ENCODE measurements around the gene SANBR. TPM values are rescaled to one million over a fixed set of nuclear protein-coding genes. Genes with fewer than 3 reads are reported as not detected.
A peak's percentile ranks its signal among the peaks of the same experiment; 100 is the strongest.

SANBR gene
- 10 to 100 TPM in 1 of 2 donors, 1 to 10 TPM in 1; 9.8 to 17.7 TPM for total RNA-seq
- 1 to 10 TPM; 2.8 to 6.5 TPM for polyA plus RNA-seq
- long read RNA-seq, donor 1, partial matches to known transcripts = 4 of 10 reads
- long read RNA-seq, donor 1, other reads (novel, unspliced or antisense) = 6 of 10 reads
- long read RNA-seq, donor 2, full-length matches to known transcripts = 1 of 6 reads
- long read RNA-seq, donor 2, partial matches to known transcripts = 2 of 6 reads
- long read RNA-seq, donor 2, other reads (novel, unspliced or antisense) = 3 of 6 reads

DNA sequence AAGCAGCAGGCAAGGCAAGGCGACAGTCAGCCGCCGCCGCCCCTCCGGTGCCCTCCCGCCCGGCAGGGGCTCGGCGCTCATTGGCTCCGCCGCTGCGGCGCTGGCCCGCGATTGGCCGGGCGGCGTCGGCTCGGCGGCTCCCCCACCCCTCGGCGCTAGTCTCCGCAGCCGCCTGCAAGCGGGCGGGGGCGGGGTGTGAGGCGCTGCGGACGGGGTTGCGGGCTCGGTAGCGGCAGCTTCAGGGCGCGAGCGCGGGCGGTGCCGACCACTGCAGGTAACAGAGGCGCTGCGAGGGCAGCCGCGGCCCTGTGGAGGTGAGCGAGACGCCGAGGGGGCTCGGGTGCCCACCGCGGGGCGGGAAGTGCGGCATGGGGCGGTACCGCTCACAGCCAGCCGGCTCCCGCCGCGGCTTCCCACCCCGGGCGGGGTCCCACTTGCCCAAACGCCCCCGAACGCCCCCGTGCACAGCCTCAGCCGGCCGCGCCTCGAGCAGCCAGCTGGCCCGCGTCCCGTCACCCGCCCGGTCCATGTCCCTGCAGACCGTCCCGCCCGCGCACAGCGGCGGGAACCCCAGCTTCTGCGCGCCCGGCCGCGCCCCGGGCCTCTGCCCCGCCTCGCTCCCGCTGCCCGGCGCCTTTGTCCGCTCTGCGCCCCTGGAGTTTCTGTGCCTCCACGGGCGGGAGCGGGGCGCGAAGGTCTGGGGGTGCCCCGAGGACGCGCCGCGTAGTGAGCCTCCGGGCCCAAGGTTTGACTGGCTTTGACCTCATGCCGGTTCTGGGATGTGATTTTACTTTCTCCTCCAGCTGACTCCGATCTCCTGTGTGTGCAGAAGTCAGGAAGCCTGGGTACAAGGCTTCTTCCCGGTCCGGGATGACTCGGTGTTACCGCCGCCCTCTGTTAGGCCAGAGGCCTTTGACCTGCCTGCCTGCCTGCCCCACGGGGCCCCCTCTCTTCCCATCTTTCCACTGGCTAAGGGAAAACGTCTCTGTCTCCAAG is at the start of gene SANBR:
TSS of gene SANBR (plus strand) at position 158 of the 996 bp plus-strand sequence. CDS start 4,480 bp downstream, outside the sequence.
- Histone ChIP-seq H3K4me3 (ENCODE audit: low read length in 2 of 2) (peak within 1 kb of the TSS; percentile 84 to 91), H3K27ac (ENCODE audit: low read depth in 1 of 2, low read length in 2 of 2) (peak within 1 kb of the TSS in 1 of 2 donors; percentile 2), H3K9me3 (ENCODE audit: control insufficient read depth, low read length) (no peaks in the 10 kb centered on the region), H3K4me1 (ENCODE audit: control insufficient read depth in 1 of 2, insufficient read depth in 2 of 2, low read length in 2 of 2) (no peaks in the 10 kb centered on the region), H3K27me3 (ENCODE audit: control insufficient read depth in 1 of 2, insufficient read depth in 2 of 2, low read length in 1 of 2) (no peaks in the 10 kb centered on the region), H3K36me3 (ENCODE audit: control insufficient read depth in 1 of 2, insufficient read depth in 2 of 2, low read length in 1 of 2) (peaks cover 0 to 2% of the 10 kb centered on the region in 2 donors)
- WGBS, 2 donors = 0% methylated on average over 67 to 112 of the region's 112 CpGs
- DNase-seq = peak; percentile 92 to 94
- ATAC-seq (ENCODE audit: low FRiP score) = peak; percentile 98
- intact Hi-C loops (cut with DNase I) = loop anchor here in 1 of 2 donors (5.0 kb wide), 1 partner anchor 49 kb away; the partner anchor contains the start of genes PEX13 and PUS10

DNA sequence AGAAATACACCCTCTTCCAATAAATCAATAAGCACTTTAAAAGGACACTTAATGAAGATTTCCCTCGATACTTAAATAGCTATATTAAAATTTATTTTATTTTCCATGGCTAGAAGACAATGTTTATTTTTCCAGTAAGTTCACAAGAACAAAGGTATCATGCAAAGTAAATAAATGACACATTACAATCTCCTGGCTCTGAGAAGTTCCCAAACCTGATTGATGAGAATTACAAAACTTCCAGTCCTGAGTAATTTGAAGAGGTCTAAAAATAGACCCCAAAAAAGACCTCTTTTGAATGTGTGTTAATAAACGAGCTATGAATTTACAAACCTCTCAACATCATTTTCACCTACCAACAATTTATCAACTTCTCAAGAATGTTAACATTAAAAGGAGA is 49.7 kb upstream of the SANBR start:
- ATAC-seq (ENCODE audit: low FRiP score) (no peak), DNase-seq (no peak)
- Histone ChIP-seq H3K27me3 (ENCODE audit: control insufficient read depth in 1 of 2, insufficient read depth in 2 of 2, low read length in 1 of 2) (no peaks in the 10 kb centered on the region), H3K4me3 (ENCODE audit: low read length in 2 of 2) (no peak overlapping the region), H3K4me1 (ENCODE audit: control insufficient read depth in 1 of 2, insufficient read depth in 2 of 2, low read length in 2 of 2) (peaks cover 0 to 2% of the 10 kb centered on the region in 2 donors), H3K9me3 (ENCODE audit: control insufficient read depth, low read length) (no peaks in the 10 kb centered on the region), H3K36me3 (ENCODE audit: control insufficient read depth in 1 of 2, insufficient read depth in 2 of 2, low read length in 1 of 2) (no peaks in the 10 kb centered on the region), H3K27ac (ENCODE audit: low read depth in 1 of 2, low read length in 2 of 2) (no peak overlapping the region)
- intact Hi-C loops (cut with DNase I) = loop anchor here in 1 of 2 donors (5.0 kb wide), 1 partner anchor 51 kb away; the partner anchor contains the start of gene SANBR
- 12 to 20% methylated on average over 2 of the region's 2 CpGs for WGBS, 2 donors

DNA sequence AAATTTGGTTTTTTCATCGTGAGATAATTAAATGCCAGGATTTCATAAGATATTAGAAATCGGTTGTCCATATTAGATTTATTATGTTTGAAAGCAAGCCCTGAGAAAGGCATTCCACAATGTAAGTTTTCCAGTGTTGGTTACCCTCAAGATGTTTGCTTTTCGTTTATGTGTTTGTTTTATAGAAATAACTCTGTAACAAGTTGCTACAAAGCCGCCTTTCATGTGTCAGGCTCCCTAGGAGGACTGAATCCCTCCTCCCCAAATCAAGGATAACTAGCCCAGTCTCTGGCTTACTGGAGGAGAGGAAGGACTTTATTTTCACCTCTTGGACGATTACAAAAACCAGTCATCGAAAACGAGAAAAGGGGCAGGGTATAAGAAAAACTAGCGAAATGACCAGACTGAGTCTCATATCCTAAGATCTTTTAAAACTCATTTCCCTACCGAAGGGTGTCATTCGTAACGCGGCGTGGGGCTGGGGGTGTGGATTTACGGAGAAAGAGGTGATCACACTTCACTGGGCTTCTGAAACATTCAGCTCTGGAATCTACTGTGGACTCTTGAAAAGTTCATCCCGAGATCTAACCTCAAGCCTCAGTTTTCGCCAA is 49.2 kb upstream of the SANBR start:
- intact Hi-C loops (cut with DNase I) = loop anchor here in 1 of 2 donors (5.0 kb wide), 1 partner anchor 51 kb away; the partner anchor contains the start of gene SANBR
- DNase-seq (no peak), ATAC-seq (ENCODE audit: low FRiP score) (no peak)
- H3K36me3 ChIP-seq (ENCODE audit: control insufficient read depth in 1 of 2, insufficient read depth in 2 of 2, low read length in 1 of 2) = no peaks in the 10 kb centered on the region
- H3K9me3 ChIP-seq (ENCODE audit: control insufficient read depth, low read length) = no peaks in the 10 kb centered on the region
- peak overlapping the region; percentile 30 to 73 for H3K27ac ChIP-seq (ENCODE audit: low read depth in 1 of 2, low read length in 2 of 2)
- peaks cover 0 to 2% of the 10 kb centered on the region in 2 donors for H3K4me1 ChIP-seq (ENCODE audit: control insufficient read depth in 1 of 2, insufficient read depth in 2 of 2, low read length in 2 of 2)
- no peaks in the 10 kb centered on the region for H3K27me3 ChIP-seq (ENCODE audit: control insufficient read depth in 1 of 2, insufficient read depth in 2 of 2, low read length in 1 of 2)
- peak overlapping the region; percentile 95 for H3K4me3 ChIP-seq (ENCODE audit: low read length in 2 of 2)
- WGBS, 2 donors = 1% methylated on average over 16 of the region's 16 CpGs

DNA sequence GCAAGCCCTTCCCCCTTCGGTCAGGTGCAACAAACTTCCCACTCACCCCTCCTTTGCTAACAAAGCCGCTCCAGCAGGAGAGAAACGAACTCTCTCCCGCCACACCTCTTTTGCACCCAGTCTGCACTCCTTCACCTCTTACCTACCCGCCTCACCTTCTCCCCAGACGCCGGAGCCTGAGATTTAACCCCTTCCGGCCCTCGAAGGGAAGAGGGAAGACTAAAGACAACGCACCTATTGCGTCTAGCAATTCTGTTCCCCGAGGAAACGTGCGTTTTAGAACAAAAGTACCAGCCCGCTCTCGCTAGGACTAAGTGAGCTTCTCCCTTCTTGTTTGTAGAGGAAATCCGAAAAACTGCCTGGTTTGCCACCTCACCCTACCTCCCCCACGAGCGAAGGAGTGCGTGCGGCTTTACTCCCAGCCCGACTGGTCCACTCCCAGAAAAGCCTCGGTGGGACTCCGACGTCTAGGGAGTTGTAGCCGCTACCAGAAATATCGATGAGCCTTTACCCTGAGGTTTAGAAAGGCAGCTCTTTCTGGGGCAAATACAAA is 48.6 kb upstream of the SANBR start:
- peak; percentile 82 to 86 for DNase-seq
- WGBS, 2 donors = 0% methylated on average over 27 of the region's 27 CpGs
- peak; percentile 93 for ATAC-seq (ENCODE audit: low FRiP score)
- Histone ChIP-seq H3K36me3 (ENCODE audit: control insufficient read depth in 1 of 2, insufficient read depth in 2 of 2, low read length in 1 of 2) (no peaks in the 10 kb centered on the region), H3K4me1 (ENCODE audit: control insufficient read depth in 1 of 2, insufficient read depth in 2 of 2, low read length in 2 of 2) (peaks cover 0 to 2% of the 10 kb centered on the region in 2 donors), H3K27me3 (ENCODE audit: control insufficient read depth in 1 of 2, insufficient read depth in 2 of 2, low read length in 1 of 2) (no peaks in the 10 kb centered on the region), H3K4me3 (ENCODE audit: low read length in 2 of 2) (peak overlapping the region; percentile 95), H3K9me3 (ENCODE audit: control insufficient read depth, low read length) (no peaks in the 10 kb centered on the region), H3K27ac (ENCODE audit: low read depth in 1 of 2, low read length in 2 of 2) (peak overlapping the region; percentile 30 to 73)
- intact Hi-C loops (cut with DNase I) = loop anchor here in 1 of 2 donors (5.0 kb wide), 1 partner anchor 50 kb away; the partner anchor contains the start of gene SANBR

DNA sequence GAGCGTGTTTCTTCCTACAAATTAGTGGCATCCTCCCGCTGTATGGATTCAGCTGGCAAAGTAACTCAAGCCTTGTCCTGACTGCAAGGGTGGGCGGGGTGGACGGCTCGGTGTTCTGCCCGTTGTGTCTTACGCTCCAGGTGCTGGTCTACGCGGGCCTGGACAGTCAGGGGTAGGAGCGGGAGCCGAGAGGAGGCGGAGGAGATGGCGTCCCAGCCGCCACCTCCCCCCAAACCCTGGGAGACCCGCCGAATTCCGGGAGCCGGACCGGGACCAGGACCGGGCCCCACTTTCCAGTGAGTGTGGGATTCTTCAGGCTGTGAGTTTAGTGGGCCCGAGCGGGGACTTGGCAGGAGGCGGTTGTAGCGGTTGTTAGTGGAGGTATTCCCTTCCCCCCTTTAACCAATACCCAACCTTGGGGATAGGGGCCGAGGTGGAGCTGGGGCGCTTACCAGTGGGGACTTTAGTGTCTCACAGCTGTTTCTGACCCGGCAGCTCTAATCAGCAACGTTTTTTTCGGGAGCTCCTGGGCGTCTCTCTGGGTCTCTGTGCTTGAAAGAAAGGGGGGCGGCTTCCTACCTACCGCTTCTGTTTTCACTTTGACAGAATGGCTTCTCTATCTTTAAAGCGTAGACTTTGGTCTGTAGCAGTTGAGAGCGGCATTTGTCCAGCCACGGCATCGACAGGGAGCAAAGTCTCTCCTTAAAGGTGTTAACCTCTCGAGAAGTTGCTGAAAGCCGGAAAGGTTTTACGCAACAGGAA is 47.9 kb upstream of the SANBR start, which contains the start of the genes PEX13 and PUS10:
TSS of gene PEX13 (plus strand) at position 165 of the 762 bp plus-strand sequence. CDS start at position 205, 40 bp downstream.
TSS of gene PUS10 (minus strand) at position 700 of the 762 bp plus-strand sequence. CDS start 6,365 bp downstream, outside the sequence.
- H3K27ac ChIP-seq (ENCODE audit: low read depth in 1 of 2, low read length in 2 of 2) = peak within 1 kb of the TSS; percentile 73 to 79
- WGBS, 2 donors = 0% methylated on average over 39 of the region's 39 CpGs
- ATAC-seq (ENCODE audit: low FRiP score) (peak; percentile 96), DNase-seq (peak; percentile 82 to 90)
- H3K36me3 ChIP-seq (ENCODE audit: control insufficient read depth in 1 of 2, insufficient read depth in 2 of 2, low read length in 1 of 2) = no peaks in the 10 kb centered on the region
- no peaks in the 10 kb centered on the region for H3K27me3 ChIP-seq (ENCODE audit: control insufficient read depth in 1 of 2, insufficient read depth in 2 of 2, low read length in 1 of 2)
- H3K4me3 ChIP-seq (ENCODE audit: low read length in 2 of 2) = peak within 1 kb of the TSS; percentile 95
- no peaks in the 10 kb centered on the region for H3K9me3 ChIP-seq (ENCODE audit: control insufficient read depth, low read length)
- intact Hi-C loops (cut with DNase I) = loop anchor here in 1 of 2 donors (5.0 kb wide), 1 partner anchor 50 kb away; the partner anchor contains the start of gene SANBR
- H3K4me1 ChIP-seq (ENCODE audit: control insufficient read depth in 1 of 2, insufficient read depth in 2 of 2, low read length in 2 of 2) = peaks cover 0 to 2% of the 10 kb centered on the region in 2 donors

DNA sequence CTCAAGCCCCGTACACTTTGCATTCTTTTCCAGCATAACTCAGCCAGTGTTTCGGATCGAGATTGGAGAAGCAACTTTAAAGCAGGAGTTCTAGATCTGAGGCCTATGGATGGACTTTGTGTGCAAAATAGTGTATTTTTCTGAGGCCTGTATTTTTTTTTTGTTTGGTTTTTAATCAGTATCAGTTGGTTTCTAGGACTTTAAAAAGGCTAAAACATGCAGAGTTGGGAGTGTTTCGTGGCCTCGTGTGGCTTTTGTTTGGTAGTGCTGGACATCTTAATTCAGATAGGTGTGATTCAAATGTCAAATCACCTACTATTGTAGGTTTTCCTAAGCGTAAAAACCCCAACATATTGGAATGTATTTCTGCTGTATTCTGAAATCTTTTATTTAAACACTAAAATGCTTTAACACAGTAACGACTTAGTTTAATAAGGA is 47.3 kb upstream of the SANBR start:
- peak overlapping the region in 1 of 2 donors; percentile 79 for H3K27ac ChIP-seq (ENCODE audit: low read depth in 1 of 2, low read length in 2 of 2)
- no peaks in the 10 kb centered on the region for H3K9me3 ChIP-seq (ENCODE audit: control insufficient read depth, low read length)
- H3K4me1 ChIP-seq (ENCODE audit: control insufficient read depth in 1 of 2, insufficient read depth in 2 of 2, low read length in 2 of 2) = peaks cover 0 to 2% of the 10 kb centered on the region in 2 donors
- ATAC-seq (ENCODE audit: low FRiP score) = no peak
- H3K4me3 ChIP-seq (ENCODE audit: low read length in 2 of 2) = peak overlapping the region; percentile 95
- intact Hi-C loops (cut with DNase I) = loop anchor here in 1 of 2 donors (5.0 kb wide), 1 partner anchor 49 kb away; the partner anchor contains the start of gene SANBR
- WGBS, 2 donors = 0 to 2% methylated on average over 7 of the region's 7 CpGs
- H3K27me3 ChIP-seq (ENCODE audit: control insufficient read depth in 1 of 2, insufficient read depth in 2 of 2, low read length in 1 of 2) = no peaks in the 10 kb centered on the region
- DNase-seq = no peak
- no peaks in the 10 kb centered on the region for H3K36me3 ChIP-seq (ENCODE audit: control insufficient read depth in 1 of 2, insufficient read depth in 2 of 2, low read length in 1 of 2)

DNA sequence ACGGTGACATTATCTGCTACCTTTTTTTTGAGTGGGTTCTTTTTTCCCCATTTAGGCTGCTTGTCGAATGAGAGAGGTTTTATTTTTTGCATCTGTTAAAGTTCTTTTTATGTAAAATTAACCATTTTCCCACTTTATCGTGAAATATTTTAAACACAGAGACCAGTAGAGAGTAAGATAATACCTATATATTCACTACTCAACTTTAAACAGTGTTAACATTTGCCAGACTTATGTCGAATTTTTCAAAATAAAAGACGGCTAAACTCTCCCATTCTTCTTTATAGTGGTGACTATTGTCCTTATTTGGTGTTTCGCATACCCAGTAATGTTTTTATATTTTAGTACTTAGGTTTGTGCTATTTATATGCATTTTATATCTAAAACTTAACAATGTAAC is 46.9 kb upstream of the SANBR start:
- 11 to 14% methylated on average over 6 of the region's 6 CpGs for WGBS, 2 donors
- Histone ChIP-seq H3K9me3 (ENCODE audit: control insufficient read depth, low read length) (no peaks in the 10 kb centered on the region), H3K27me3 (ENCODE audit: control insufficient read depth in 1 of 2, insufficient read depth in 2 of 2, low read length in 1 of 2) (no peaks in the 10 kb centered on the region), H3K4me1 (ENCODE audit: control insufficient read depth in 1 of 2, insufficient read depth in 2 of 2, low read length in 2 of 2) (peaks cover 0 to 2% of the 10 kb centered on the region in 2 donors), H3K27ac (ENCODE audit: low read depth in 1 of 2, low read length in 2 of 2) (no peak overlapping the region), H3K36me3 (ENCODE audit: control insufficient read depth in 1 of 2, insufficient read depth in 2 of 2, low read length in 1 of 2) (no peaks in the 10 kb centered on the region), H3K4me3 (ENCODE audit: low read length in 2 of 2) (peak overlapping the region; percentile 95)
- DNase-seq (no peak), ATAC-seq (ENCODE audit: low FRiP score) (no peak)
- intact Hi-C loops (cut with DNase I) = loop anchor here in 1 of 2 donors (5.0 kb wide), 1 partner anchor 49 kb away; the partner anchor contains the start of gene SANBR
